HG02763 (cell line): ENCODE results near the gene ADAM22.

Experiments used
- ATAC-seq: cut with Tn5 transposase; IDR thresholded peaks from one replicate; pipeline ENCODE4 v1.9.1; 2021; ENCODE audit warnings: mild to moderate bottlenecking, moderate library complexity; ENCODE audit not compliant: unreplicated experiment

The ADAM22 gene

DNA sequence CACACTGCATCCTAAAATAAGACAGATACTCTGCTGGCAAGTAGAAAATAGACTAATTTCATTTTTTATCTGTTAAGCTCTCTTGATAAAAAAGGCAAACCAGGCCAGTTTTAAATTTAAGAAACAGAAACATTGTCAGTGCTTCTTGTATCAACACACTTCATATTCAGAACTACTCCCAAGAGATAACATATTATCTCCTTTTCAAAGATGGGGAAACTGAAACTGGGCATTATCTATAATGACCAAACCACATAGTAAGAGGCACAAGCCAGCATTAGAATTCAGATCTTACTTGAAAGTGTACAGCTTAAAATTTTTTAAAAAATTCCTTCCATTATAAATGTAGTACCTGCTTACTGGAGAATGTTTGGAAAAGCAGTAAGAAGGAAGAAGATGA lies 271.1 kb downstream of the ADAM22 start:
- ATAC-seq, result no peak

DNA sequence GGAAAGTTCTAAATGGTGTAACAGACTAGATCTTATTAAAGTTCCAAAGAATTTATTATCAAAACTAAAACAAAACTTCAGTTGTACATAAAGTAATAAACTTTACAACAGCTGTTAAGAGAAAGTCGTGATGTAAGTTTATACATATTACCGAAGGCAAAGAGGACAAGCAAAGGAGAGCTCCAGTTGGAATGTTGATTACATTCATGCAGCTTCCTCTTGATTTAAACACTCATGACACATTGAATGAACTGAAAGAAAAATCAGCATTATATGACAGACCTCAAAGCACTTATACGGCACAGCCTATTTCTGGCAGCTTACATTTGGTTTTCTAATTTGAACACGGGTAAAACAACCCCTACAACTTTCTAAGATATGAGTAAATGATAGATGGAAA lies 272.2 kb downstream of the ADAM22 start:
- no peak for ATAC-seq

DNA sequence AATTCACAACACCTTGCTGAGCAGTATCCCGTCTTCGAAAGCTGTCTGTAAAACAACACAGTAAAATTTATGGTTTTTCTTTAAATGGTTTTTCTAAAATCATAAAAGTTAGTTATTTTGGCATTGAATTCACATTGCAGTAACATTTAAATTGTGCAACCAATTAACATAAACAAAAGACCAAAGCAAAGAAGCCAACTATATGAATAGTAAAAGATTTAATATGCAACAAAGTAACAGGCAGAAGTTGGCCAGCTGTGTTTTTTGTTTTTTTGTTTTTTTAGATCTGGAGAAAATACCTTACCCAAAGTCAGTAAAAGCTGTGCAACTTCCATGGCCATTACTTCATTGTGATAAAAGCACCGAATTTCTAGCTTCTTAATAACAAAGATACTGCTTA lies 274.5 kb downstream of the ADAM22 start:
- ATAC-seq, result no peak

DNA sequence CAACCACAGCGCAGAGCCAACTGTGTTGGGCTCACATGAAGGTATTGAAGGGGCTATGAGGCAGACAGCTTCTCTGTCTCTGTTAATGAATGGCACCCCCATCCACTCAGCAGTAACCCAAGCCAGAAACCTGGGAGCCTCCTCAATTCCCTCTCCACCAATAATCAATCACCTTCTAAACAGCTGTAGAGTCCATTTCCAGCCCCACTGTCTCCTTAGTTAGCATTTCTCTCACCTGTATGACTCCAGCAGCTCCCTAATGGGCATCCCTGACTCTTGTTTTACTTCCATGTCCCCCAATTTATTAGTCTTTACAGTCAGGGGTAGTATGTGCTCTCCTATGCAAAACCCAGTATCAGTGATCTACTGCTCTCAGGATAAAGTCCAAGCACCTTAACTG lies 278.9 kb downstream of the ADAM22 start:
- ATAC-seq, result no peak

GRCh38 chr7:88214456-88214855 lies 280.4 kb downstream of the ADAM22 start:
- ATAC-seq, result no peak

GRCh38 chr7:88215295-88215694 lies 281.2 kb downstream of the ADAM22 start:
- ATAC-seq, result no peak

GRCh38 chr7:88216276-88216675 lies 282.2 kb downstream of the ADAM22 start:
- no peak for ATAC-seq

DNA sequence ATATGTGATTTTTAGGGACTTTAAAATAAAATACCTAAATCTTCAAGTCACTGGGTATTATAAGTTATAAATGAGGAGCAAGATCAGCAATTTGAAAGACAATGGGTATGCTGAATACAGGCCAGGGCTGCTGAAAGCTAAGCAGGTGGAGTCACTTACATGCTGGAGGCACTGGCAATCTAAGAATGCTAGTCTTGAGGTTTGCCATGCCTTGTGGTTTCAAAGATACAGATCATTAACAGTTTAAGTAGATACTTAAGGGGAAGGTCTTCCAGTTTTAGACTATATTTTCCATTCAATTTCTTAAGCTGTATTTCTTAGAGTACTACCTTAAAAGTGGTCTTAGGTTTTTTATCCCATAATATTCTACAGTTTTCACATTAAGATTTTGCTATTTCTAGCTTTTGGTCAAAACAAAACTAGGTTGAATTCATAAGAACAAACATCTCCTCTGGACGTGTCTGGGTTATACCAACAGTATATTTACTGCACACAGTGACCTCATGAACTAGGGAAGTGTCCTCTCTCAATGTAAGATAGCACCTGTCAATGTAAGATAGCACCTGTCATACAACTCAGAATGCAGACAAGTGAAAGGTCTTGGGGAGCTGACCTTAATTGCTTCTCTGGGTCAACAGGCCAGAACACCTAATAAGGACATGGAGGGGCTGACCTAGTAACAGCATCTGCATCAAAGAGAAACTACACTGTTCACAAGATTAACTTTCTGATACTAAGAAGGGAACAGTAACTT lies 283.8 kb downstream of the ADAM22 start:
- peak; percentile 71 for ATAC-seq

DNA sequence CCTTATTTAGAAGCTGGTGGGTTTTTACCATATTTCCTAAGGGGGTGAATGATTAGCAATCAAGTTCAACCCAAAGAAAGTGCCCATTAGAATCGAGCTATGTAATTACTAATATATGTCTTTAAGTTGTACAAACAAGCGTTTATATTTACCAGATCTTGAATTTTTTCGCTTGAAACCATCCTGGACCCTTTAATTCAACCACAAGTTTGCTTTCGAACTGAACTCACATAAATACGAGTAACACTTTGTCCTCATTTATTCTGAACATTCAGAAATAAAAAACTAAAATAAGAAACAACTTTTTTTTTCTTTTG lies 284.3 kb downstream of the ADAM22 start:
- no peak for ATAC-seq

DNA sequence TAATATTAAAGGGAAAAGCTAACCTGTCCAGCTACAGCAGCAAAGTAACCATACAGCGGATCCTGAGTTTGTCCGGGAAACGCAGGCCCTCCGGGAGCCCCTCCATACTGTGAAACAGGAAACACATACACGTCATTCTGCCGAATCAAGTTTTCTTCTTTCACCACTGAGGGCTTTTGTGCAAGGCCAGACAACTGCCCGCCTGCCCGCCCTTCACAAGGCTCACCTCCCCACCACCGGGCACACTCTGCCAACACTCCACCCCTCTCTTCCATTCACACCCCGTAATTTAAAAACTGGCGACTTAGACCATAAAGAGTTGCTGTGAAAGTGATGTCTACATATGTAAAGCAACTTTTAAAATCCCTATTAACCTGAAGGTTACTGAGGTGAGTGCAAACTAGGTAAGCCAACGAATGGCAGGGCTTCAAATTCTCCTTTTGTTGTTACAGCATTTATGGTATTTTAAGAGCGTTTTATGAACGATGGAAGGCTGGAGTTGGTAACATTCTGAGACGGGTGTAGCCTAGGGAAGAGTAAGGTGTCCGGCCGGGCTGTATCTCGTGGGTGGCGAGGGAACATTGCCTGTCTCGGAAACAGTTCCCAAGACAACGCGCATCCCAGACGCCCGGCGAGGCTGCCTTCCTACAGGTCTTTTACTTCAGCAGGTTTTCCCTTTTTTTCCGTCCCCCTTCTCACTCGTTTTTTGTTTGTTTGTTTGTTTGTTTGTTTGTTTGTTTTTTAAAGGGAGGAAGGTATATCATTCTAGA lies 285.0 kb downstream of the ADAM22 start:
- ATAC-seq, result peak; percentile 25

DNA sequence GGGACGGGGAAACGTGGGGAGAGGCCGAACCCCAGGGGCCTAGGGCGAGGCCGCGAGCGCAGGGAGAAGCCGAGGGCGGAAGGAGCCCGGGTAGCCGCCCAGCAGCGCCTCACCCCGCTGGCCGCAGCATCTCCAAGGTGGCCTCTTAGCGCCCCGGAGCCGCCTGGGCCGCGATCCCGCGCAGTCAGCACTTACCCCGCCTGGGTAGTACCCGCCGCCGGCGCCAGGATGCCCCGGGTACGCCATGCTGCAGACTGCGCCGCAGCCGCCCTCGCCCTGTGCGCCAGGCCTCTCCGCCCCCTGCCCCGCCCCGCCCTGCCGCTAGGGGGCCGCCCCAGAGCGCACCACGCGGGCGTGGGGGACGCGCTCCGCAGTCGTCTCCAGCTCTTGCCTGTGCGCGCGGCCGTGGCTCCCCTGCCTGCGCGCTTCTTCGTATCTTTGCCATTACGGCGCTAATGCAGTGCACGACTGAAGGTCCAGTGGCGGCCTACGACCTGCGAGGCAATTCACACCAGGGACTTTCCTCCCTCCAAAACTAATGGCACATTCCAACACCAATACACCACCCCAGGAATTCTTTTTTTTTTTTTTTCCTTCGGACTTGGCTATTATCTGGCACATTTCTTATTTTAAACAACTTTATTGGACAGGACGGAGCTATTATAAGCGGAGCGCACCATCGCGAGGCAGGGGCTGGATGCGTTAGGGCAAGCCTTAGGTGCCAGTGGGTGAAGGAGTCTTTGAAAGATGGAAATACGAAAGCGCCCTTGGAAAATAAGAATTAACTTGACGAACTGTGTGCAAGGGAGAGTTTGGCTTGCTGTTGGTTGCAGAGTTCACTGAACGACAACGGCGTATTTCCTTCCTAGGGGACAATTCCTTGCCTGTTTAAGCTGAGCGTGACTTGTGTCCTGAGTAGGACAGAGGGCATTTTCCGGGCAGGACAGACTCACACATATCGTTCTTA lies 286.0 kb downstream of the ADAM22 start, which contains the start of gene SRI:
SRI (minus strand) TSS at position 258 of the 967 bp plus-strand sequence; CDS start at position 246, 12 bp downstream.
- peak; percentile 67 for ATAC-seq

GRCh38 chr7:88223265-88223664 lies 289.2 kb downstream of the ADAM22 start:
- ATAC-seq, result no peak

- no peak for ATAC-seq
These were observed 290.7 kb downstream of the ADAM22 start for GRCh38 chr7:88224601-88225275.

GRCh38 chr7:88226201-88226600 lies 292.1 kb downstream of the ADAM22 start:
- ATAC-seq, result no peak

GRCh38 chr7:88226886-88227516 lies 292.9 kb downstream of the ADAM22 start:
- no peak for ATAC-seq

- ATAC-seq, result no peak
These were observed 295.4 kb downstream of the ADAM22 start for GRCh38 chr7:88229302-88229995.

DNA sequence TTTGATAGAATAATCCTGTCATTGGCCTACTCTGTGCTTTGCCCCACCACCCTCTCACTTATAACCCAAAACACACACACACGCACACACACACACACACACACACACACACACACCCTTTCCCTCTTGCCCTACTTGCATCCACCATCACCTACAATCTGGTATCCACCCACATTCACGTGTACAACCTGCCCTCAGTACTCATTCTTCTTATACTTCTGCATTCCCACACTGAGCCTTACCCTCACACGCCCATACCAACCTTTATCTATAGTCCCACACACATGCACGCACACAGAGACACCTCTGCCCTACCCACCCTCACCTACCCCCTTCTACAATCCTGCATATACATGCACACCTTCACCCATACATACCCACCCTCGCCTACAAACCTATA lies 296.6 kb downstream of the ADAM22 start:
- ATAC-seq, result no peak

- no peak for ATAC-seq
These were observed 299.8 kb downstream of the ADAM22 start for GRCh38 chr7:88233828-88234227.

DNA sequence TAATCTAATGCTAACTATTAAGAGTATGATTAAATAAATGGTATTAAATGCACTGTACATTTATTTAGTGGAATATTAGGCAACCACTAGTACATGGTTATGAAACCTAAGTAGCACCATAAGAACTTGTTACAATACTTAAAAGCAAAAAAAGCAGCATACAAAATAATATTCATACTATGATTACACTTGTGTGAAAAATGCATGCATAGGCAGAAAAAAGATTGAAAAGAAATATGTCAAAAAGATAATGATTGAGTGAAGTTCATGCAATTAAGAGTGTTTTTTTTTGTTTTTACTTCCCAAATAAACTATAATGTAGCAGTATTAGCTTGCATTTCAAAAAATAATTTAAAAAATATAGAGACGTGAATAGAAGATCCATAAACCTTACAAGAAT lies 305.8 kb downstream of the ADAM22 start:
- ATAC-seq, result no peak
